K562 (cell line): ENCODE results near the gene C10orf95. TPM values are rescaled to one million over a fixed set of nuclear protein-coding genes. Genes with fewer than 3 reads are reported as not detected.
A peak's percentile ranks its signal among the peaks of the same experiment; 100 is the strongest.

Experiments used
- ATAC-seq: fragments of 200-7000 bp; cut with Tn5 transposase; 3 replicates; pipeline ENCODE4 v1.9.1; 2020; ENCODE audit warnings: moderate library complexity
- BruUV-seq: library from RNA; stranded (reverse); fragments of 400-500 nt; replicated peaks from 2 replicates; lab custom pipeline; 2021; lab: Mats Ljungman, UMichigan
- CTCF ChIA-PET: fragments of 300-600 bp; formaldehyde crosslinking; extraction: SDS; loops from one replicate; lab custom pipeline; 2021; ENCODE audit warnings: low intra/inter-chr PET ratio; lab: Yijun Ruan, JAX
- POLR2A ChIA-PET: fragments of 300-600, 350-650 bp; sonication (Branson Sonifier 250); formaldehyde crosslinking; extraction: SDS; loops from one replicate; lab custom pipeline; 2021; ENCODE audit warnings: antibody characterized with exemption, inconsistent platforms; lab: Yijun Ruan, JAX
- DNase-seq, 4 experiments: peaks; one replicate each; pipeline versions ENCODE4 v3.0.0 to v3.0.0-alpha.2; 2011 to 2018; ENCODE audit warnings: low spot score in 3 of 4, mixed read lengths in 3 of 4; ENCODE audit errors: extremely low read depth in 1 of 4
- FAIRE-seq: peaks from 2 replicates; lab custom pipeline; 2011; peaks lifted over from hg19 to GRCh38; lab: Jason Lieb, UNC
- H2AFZ ChIP-seq: 2 replicates; pipeline ENCODE4 v1.6.0; 2011; ENCODE audit warnings: low read depth, low read length, control low read depth, inconsistent platforms
- H3K27ac ChIP-seq: fragments of 200-600 bp; 3 replicates; pipeline ENCODE4 v1.8.0; 2011; ENCODE audit warnings: low read depth, mild to moderate bottlenecking, control low read depth, inconsistent platforms, low read length, moderate library complexity, mixed read lengths; ENCODE audit errors: extremely low read depth
- H3K27me3 ChIP-seq, 2 experiments: fragments of 300-600 bp in 1 of 2; 2 replicates in 1 of 2; 3 replicates in 1 of 2; pipeline versions ENCODE4 v1.6.0 to v1.8.0; 2011; ENCODE audit warnings: inconsistent platforms in 2 of 2, low read length in 2 of 2, mild to moderate bottlenecking in 1 of 2, mixed read lengths in 1 of 2, moderate library complexity in 1 of 2; ENCODE audit not compliant: control insufficient read depth in 2 of 2, insufficient read depth in 2 of 2
- H3K36me3 ChIP-seq: fragments of 300-600 bp; 3 replicates; pipeline ENCODE4 v1.8.0; 2011; ENCODE audit warnings: mild to moderate bottlenecking, low read length, inconsistent platforms; ENCODE audit not compliant: control insufficient read depth, insufficient read depth
- H3K4me1 ChIP-seq, 2 experiments: fragments of 200-600 bp in 1 of 2; replicated peaks in 1 of 2; 2 replicates in 1 of 2; 3 replicates in 1 of 2; pipeline versions ENCODE4 v1.5.1 to v1.8.0; 2011; ENCODE audit warnings: inconsistent platforms in 2 of 2, low read length in 2 of 2, mild to moderate bottlenecking in 1 of 2, mixed read lengths in 1 of 2, moderate library complexity in 1 of 2; ENCODE audit not compliant: control insufficient read depth in 2 of 2, insufficient read depth in 2 of 2
- H3K4me2 ChIP-seq: 2 replicates; pipeline ENCODE4 v1.6.1; 2011; ENCODE audit warnings: low read length, control low read depth, inconsistent platforms, mixed read lengths; ENCODE audit not compliant: insufficient read depth
- H3K4me3 ChIP-seq: fragments of 200-600 bp; sonication (generic), shearing (Covaris generic); 2 replicates; pipeline ENCODE4 v1.5.1; 2016; ENCODE audit warnings: control low read depth, inconsistent platforms
- H3K79me2 ChIP-seq: fragments of 200-600 bp; 3 replicates; pipeline ENCODE4 v1.8.0; 2011; ENCODE audit warnings: low read length, inconsistent platforms; ENCODE audit not compliant: control insufficient read depth, insufficient read depth
- H3K9ac ChIP-seq, 2 experiments: 2 replicates each; pipeline versions ENCODE4 v1.6.0 to v1.6.1; 2011; ENCODE audit warnings: low read depth in 2 of 2, low read length in 2 of 2, control low read depth in 1 of 2, inconsistent platforms in 1 of 2, mild to moderate bottlenecking in 1 of 2, mixed read lengths in 1 of 2; ENCODE audit not compliant: insufficient read depth in 1 of 2
- H3K9me1 ChIP-seq: one replicate; pipeline ENCODE4 v1.6.0; 2011; ENCODE audit warnings: inconsistent platforms, mild to moderate bottlenecking, low read length, moderate library complexity; ENCODE audit not compliant: control insufficient read depth, insufficient read depth
- H3K9me3 ChIP-seq: replicated peaks from 2 replicates; pipeline ENCODE4 v1.5.1; 2011; ENCODE audit warnings: low read depth, low read length, inconsistent platforms; ENCODE audit not compliant: control insufficient read depth, insufficient read depth
- H4K20me1 ChIP-seq: replicated peaks from 2 replicates; pipeline ENCODE4 v1.6.1; 2011; ENCODE audit warnings: low read length, inconsistent platforms, mixed read lengths; ENCODE audit not compliant: control insufficient read depth, insufficient read depth
- BCOR ChIP-seq: fragments of 450-650 bp; IDR thresholded peaks from 2 replicates; pipeline ENCODE4 v1.6.1; 2016
- BDP1 ChIP-seq: IDR thresholded peaks from 3 replicates; pipeline ENCODE4 v1.6.1; 2011; ENCODE audit not compliant: insufficient read length, insufficient read depth
- CBX3 ChIP-seq, 2 experiments: IDR thresholded peaks; 1 replicate in 1 of 2; 2 replicates in 1 of 2; pipeline ENCODE4 v1.6.1; 2012; ENCODE audit warnings: inconsistent platforms in 2 of 2, low read length in 2 of 2, borderline replicate concordance in 1 of 2, control low read depth in 1 of 2
- ELF1 ChIP-seq: fragments of 200-800 bp; sonication (Bioruptor generic); IDR thresholded peaks from 2 replicates; pipeline ENCODE4 v1.6.1; 2016; ENCODE audit warnings: missing genetic modification characterization, missing compliant biosample characterization
- FOXP1 ChIP-seq: sonication (generic); formaldehyde crosslinking; IDR thresholded peaks from 2 replicates; pipeline ENCODE4 v1.8.0; 2022; ENCODE audit warnings: mild to moderate bottlenecking, missing genetic modification reagents
- GATAD2B ChIP-seq: fragments of 450-650 bp; IDR thresholded peaks from 2 replicates; pipeline ENCODE4 v1.6.1; 2017; ENCODE audit warnings: mild to moderate bottlenecking, borderline replicate concordance
- KLF1 ChIP-seq: fragments of 450-650 bp; IDR thresholded peaks from 2 replicates; pipeline ENCODE4 v1.6.1; 2016; ENCODE audit warnings: missing genetic modification characterization, missing compliant biosample characterization
- MCM7 ChIP-seq, 2 experiments: fragments of 450-650 bp; IDR thresholded peaks; 2 replicates each; pipeline ENCODE4 v1.6.1; 2016 to 2018
- NONO ChIP-seq, 2 experiments: fragments of 200-400 bp in 1 of 2; fragments of 450-650 bp in 1 of 2; formaldehyde crosslinking in 1 of 2; IDR thresholded peaks; 2 replicates each; pipeline ENCODE4 v1.6.1; 2017; ENCODE audit warnings: low read depth in 2 of 2, mild to moderate bottlenecking in 2 of 2, moderate library complexity in 2 of 2, low read length in 1 of 2
- PATZ1 ChIP-seq: fragments of 250-450 bp; sonication (Bioruptor Pico); IDR thresholded peaks from 2 replicates; pipeline ENCODE4 v1.5.0; 2020; ENCODE audit warnings: mild to moderate bottlenecking, borderline replicate concordance
- PYGO2 ChIP-seq: fragments of 450-650 bp; IDR thresholded peaks from 2 replicates; pipeline ENCODE4 v1.6.1; 2016; ENCODE audit warnings: mild to moderate bottlenecking, missing genetic modification characterization, moderate library complexity, missing compliant biosample characterization
- SAFB ChIP-seq: fragments of 200-400 bp; formaldehyde crosslinking; IDR thresholded peaks from 2 replicates; pipeline ENCODE4 v1.6.1; 2017; ENCODE audit warnings: low read depth, low read length, borderline replicate concordance
- SETDB1 ChIP-seq: IDR thresholded peaks from one replicate; pipeline ENCODE4 v1.6.1; 2012; ENCODE audit warnings: low read length, control low read depth, inconsistent platforms
- SIX5 ChIP-seq, 2 experiments: IDR thresholded peaks; 2 replicates each; pipeline ENCODE4 v1.6.1; 2011; ENCODE audit warnings: low read length in 2 of 2, borderline replicate concordance in 1 of 2, low read depth in 1 of 2, mild to moderate bottlenecking in 1 of 2, moderate library complexity in 1 of 2; ENCODE audit not compliant: insufficient read depth in 1 of 2
- U2AF1 ChIP-seq: fragments of 200-400 bp; formaldehyde crosslinking; optimal IDR thresholded peaks from 2 replicates; pipeline ENCODE3; 2017; ENCODE audit warnings: mild to moderate bottlenecking, low read depth, low read length, moderate library complexity
- ZFPM2 ChIP-seq: fragments of 250-450 bp; sonication (Bioruptor Pico); IDR thresholded peaks from 2 replicates; pipeline ENCODE4 v1.5.1; 2022; ENCODE audit warnings: mild to moderate bottlenecking
- WGBS: fragments of 100-300 bp; shearing (Covaris generic); methylation state at CpG from one replicate; pipeline ENCODE4 v1.1.6; 2016; ENCODE audit warnings: low coverage, mixed read lengths; ENCODE audit not compliant: insufficient coverage; ENCODE audit errors: missing lambda C conversion rate; 5-methylcytosine and 5-hydroxymethylcytosine counted together
- in situ Hi-C: fragments of 300-500 bp; cut with MboI; formaldehyde crosslinking; loops from 4 replicates; pipeline ENCODE4 v1.15.0; 2018; ENCODE audit warnings: inconsistent platforms, mixed read lengths
- intact Hi-C: fragments of 100-400 bp; cut with micrococcal nuclease; formaldehyde crosslinking; loops from 2 replicates; pipeline ENCODE4 v1.14.2; 2022
- polyA plus RNA-seq, 8 experiments: library from polyadenylated mRNA; depleted of rRNA in 4 of 8; stranded (reverse) in 5 of 8; unstranded in 3 of 8; fragments of >200 nt; fragmentation: Nextera tagmentation in 2 of 8; fragmentation: Illumina TruSeq in 1 of 8; extraction: Ambion mirVana in 2 of 8; extraction: Trizol in 1 of 8; gene quantifications; 2 replicates each; pipeline versions ENCODE4 v1.2.1 to v1.2.3, GENCODE V29; 2011 to 2014; ENCODE audit warnings: inconsistent platforms in 1 of 8, missing spikeins in 1 of 8
- total RNA-seq, 7 experiments: library from RNA; depleted of rRNA in 6 of 7; stranded (reverse); fragments of >200 nt in 6 of 7; fragmentation: Illumina TruSeq in 2 of 7; extraction: Trizol in 2 of 7; gene quantifications; 2 replicates each; pipeline versions ENCODE4 v1.2.1 to v1.2.3, GENCODE V29; 2011 to 2021; ENCODE audit warnings: low replicate concordance in 1 of 7
- TF ChIP-seq, protein P1 (sequence below): fragments of 450-650 bp; IDR thresholded peaks from 2 replicates; pipeline ENCODE4 v1.6.1; 2016; ENCODE audit warnings: borderline replicate concordance
- TF ChIP-seq, protein P2 (sequence below): sonication (generic); formaldehyde crosslinking; IDR thresholded peaks from 2 replicates; pipeline ENCODE4 v1.8.0; 2022; ENCODE audit warnings: mild to moderate bottlenecking, missing genetic modification reagents

Gene C10orf95
- total and polyA plus RNA-seq, 9 of the 15 experiments (the other 6 are each of a cell fraction or from before 2014, with no cell fraction given) = 0.03 to 0.41 (median 0.17) TPM; not detected in 1

DNA sequence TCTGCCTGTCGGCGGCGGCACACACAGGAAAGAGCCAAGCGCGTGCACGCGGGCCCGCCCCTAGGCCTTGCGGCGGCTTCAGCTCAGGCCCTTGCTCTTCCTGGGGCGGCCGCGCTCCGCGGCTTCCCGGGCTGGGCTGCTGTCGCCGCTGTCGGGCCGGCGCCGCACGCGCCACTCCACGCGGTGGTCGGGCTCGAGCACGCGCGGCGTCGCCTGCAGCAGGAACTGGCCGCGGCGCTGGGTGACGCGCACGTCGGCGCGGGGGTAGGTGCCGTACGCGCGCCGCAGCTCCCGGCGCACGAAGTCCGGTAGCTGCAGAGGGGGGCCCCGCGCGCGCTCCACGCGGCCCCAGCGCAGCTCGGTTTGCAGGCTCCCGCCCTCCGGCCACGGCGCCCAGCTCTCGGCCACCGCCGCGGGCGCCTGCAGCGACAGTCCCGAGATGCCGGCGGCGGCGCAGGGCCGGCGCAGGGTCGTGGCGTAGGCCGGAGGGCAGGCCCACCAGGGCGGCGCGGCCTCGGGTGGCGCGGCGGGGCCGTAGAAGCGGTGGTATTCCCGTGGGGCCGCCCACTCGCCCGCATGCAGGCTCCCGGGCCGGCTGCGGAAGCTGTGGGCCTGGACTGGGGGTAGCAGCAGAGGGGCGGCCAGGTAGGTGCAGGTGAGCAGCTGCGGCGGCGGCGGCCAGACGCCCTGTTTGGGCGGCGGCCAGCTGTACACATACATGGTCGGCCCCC is 804 bp downstream of the C10orf95 start:
- H3K4me3 ChIP-seq = peak overlapping the region; percentile 80
- in situ Hi-C loops (no loop called here), intact Hi-C loops (no loop called here)
- H3K79me2 ChIP-seq = peaks cover 43% of the 10 kb centered on the region
- peak overlapping the region; percentile 90 to 94 for H3K9ac ChIP-seq
- H3K36me3 ChIP-seq = peaks cover 32% of the 10 kb centered on the region; the same call in 2 of the 3 replicates
- ATAC-seq (peak; percentile 71), DNase-seq (peak; percentile 74 to 86 (median 77)), FAIRE-seq (no peak)
- CTCF ChIA-PET = no interaction called here
- POLR2A ChIA-PET = interaction anchor here (0.6 to 3.3 kb wide), 14 partner anchors 9 to 220 kb away, joined by 3 to 24 read pairs (median 4); partner anchors contain the start of genes CUEDC2 and FBXL15
- H3K9me1 ChIP-seq = no peaks in the 10 kb centered on the region
- peak overlapping the region; percentile 52 for H2AFZ ChIP-seq
- peak overlapping the region; percentile 94 for H3K4me2 ChIP-seq
- peak overlapping the region; percentile 95 for H3K27ac ChIP-seq
- no peaks in the 10 kb centered on the region for H4K20me1 ChIP-seq
- peaks cover 28 to 41% of the 10 kb centered on the region in 2 experiments for H3K4me1 ChIP-seq
- WGBS = under 1% methylated on average over 34 of the region's 104 CpGs
- H3K9me3 ChIP-seq = no peaks in the 10 kb centered on the region
- H3K27me3 ChIP-seq = no peaks in the 10 kb centered on the region
- no TSS peak for BruUV-seq
- no peak for TF ChIP-seq SETDB1
- no peak for TF ChIP-seq SIX5 (IDR thresholded peaks at IDR 0.05; ENCODE audit: borderline replicate concordance in 1 of 2, insufficient read depth in 1 of 2, low read depth in 1 of 2, low read length in 2 of 2)
- no peak for TF ChIP-seq FOXP1 (CRISPR knock-in tag)
- no peak for TF ChIP-seq BCOR
- no peak for TF ChIP-seq MCM7 (IDR thresholded peaks at IDR 0.05)
- no peak; the same call in 1 of the 2 replicates for TF ChIP-seq ELF1
- TF ChIP-seq ZFPM2 (CRISPR knock-in tag) = no peak
- peak in 1 of 2 experiments; percentile 64; a peak in 2 of 4 replicates for TF ChIP-seq NONO (IDR thresholded peaks at IDR 0.05; ENCODE audit: low read depth in 2 of 2, low read length in 1 of 2)
- no peak for TF ChIP-seq PYGO2
- TF ChIP-seq, protein P1, sequence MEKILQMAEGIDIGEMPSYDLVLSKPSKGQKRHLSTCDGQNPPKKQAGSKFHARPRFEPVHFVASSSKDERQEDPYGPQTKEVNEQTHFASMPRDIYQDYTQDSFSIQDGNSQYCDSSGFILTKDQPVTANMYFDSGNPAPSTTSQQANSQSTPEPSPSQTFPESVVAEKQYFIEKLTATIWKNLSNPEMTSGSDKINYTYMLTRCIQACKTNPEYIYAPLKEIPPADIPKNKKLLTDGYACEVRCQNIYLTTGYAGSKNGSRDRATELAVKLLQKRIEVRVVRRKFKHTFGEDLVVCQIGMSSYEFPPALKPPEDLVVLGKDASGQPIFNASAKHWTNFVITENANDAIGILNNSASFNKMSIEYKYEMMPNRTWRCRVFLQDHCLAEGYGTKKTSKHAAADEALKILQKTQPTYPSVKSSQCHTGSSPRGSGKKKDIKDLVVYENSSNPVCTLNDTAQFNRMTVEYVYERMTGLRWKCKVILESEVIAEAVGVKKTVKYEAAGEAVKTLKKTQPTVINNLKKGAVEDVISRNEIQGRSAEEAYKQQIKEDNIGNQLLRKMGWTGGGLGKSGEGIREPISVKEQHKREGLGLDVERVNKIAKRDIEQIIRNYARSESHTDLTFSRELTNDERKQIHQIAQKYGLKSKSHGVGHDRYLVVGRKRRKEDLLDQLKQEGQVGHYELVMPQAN = no peak
- TF ChIP-seq BDP1 = no peak
- no peak for TF ChIP-seq CBX3 (IDR thresholded peaks at IDR 0.05; ENCODE audit: borderline replicate concordance in 1 of 2, low read length in 2 of 2)
- peak; percentile 83; the same call in 1 of the 2 replicates for TF ChIP-seq GATAD2B
- TF ChIP-seq PATZ1 = no peak
- TF ChIP-seq U2AF1 = no peak
- no peak for TF ChIP-seq KLF1 (tag)
- TF ChIP-seq SAFB = peak; percentile 38; the same call in 1 of the 2 replicates
- TF ChIP-seq, protein P2, sequence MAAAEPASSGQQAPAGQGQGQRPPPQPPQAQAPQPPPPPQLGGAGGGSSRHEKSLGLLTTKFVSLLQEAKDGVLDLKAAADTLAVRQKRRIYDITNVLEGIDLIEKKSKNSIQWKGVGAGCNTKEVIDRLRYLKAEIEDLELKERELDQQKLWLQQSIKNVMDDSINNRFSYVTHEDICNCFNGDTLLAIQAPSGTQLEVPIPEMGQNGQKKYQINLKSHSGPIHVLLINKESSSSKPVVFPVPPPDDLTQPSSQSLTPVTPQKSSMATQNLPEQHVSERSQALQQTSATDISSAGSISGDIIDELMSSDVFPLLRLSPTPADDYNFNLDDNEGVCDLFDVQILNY (CRISPR knock-in tag) = no peak
